Measurements from ENCODE around the gene CARS2. TPM values are rescaled to one million over a fixed set of nuclear protein-coding genes. Genes with fewer than 3 reads are reported as not detected.
"Not testable (repeated sequence)": the region's sequence is repeated elsewhere in the genome, so short reads cannot be mapped to it uniquely, and the experiment has no call there.

Gene CARS2
- total RNA-seq, 1 donor from 2014 or later = 36.0 TPM

DNA sequence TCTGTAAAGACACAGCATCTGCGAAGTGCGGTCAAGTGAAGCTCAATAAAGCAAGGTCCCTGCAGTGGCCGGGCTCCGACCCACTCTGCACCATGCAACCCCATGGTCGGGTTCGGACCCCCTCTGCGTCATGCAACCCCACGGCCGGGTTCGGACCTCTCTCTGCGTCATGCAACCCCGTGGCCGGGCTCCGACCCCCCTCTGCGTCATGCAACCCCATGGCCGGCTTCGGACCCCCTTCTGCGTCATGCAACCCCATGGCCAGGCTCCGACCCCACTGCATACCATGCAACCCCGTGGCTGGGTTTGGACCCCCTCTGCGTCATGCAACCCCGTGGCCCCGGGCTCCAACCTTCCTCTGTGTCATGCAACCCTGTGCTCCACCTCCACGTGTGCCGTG lies 43.8 kb downstream of the CARS2 start:
- Mint-ChIP-seq H3K4me1 (ENCODE audit: unreplicated experiment) (no peaks in the 10 kb centered on the region), H3K36me3 (ENCODE audit: low read depth, unreplicated experiment) (peaks cover 64% of the 10 kb centered on the region), H3K27ac (ENCODE audit: unreplicated experiment) (no peak overlapping the region), H3K4me3 (ENCODE audit: unreplicated experiment) (peak overlapping the region; percentile 74), H3K9me3 (ENCODE audit: unreplicated experiment) (no peaks in the 10 kb centered on the region), H3K27me3 (ENCODE audit: unreplicated experiment) (peaks cover 5% of the 10 kb centered on the region)
- TF ChIP-seq, protein P1, sequence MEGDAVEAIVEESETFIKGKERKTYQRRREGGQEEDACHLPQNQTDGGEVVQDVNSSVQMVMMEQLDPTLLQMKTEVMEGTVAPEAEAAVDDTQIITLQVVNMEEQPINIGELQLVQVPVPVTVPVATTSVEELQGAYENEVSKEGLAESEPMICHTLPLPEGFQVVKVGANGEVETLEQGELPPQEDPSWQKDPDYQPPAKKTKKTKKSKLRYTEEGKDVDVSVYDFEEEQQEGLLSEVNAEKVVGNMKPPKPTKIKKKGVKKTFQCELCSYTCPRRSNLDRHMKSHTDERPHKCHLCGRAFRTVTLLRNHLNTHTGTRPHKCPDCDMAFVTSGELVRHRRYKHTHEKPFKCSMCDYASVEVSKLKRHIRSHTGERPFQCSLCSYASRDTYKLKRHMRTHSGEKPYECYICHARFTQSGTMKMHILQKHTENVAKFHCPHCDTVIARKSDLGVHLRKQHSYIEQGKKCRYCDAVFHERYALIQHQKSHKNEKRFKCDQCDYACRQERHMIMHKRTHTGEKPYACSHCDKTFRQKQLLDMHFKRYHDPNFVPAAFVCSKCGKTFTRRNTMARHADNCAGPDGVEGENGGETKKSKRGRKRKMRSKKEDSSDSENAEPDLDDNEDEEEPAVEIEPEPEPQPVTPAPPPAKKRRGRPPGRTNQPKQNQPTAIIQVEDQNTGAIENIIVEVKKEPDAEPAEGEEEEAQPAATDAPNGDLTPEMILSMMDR (IDR thresholded peaks at IDR 0.05; ENCODE audit: unreplicated experiment) = no peak
- no peak for DNase-seq (ENCODE audit: low spot score)

GRCh38 chr13:110661256-110661655 lies 44.7 kb downstream of the CARS2 start:
- Mint-ChIP-seq H3K4me1 (ENCODE audit: unreplicated experiment) (no peaks in the 10 kb centered on the region), H3K27me3 (ENCODE audit: unreplicated experiment) (peaks cover 5% of the 10 kb centered on the region), H3K4me3 (ENCODE audit: unreplicated experiment) (peak overlapping the region; percentile 60), H3K9me3 (ENCODE audit: unreplicated experiment) (no peaks in the 10 kb centered on the region), H3K27ac (ENCODE audit: unreplicated experiment) (no peak overlapping the region), H3K36me3 (ENCODE audit: low read depth, unreplicated experiment) (peaks cover 60% of the 10 kb centered on the region)
- no peak for DNase-seq (ENCODE audit: low spot score)
- TF ChIP-seq, protein P1 (IDR thresholded peaks at IDR 0.05; ENCODE audit: unreplicated experiment) = no peak

DNA sequence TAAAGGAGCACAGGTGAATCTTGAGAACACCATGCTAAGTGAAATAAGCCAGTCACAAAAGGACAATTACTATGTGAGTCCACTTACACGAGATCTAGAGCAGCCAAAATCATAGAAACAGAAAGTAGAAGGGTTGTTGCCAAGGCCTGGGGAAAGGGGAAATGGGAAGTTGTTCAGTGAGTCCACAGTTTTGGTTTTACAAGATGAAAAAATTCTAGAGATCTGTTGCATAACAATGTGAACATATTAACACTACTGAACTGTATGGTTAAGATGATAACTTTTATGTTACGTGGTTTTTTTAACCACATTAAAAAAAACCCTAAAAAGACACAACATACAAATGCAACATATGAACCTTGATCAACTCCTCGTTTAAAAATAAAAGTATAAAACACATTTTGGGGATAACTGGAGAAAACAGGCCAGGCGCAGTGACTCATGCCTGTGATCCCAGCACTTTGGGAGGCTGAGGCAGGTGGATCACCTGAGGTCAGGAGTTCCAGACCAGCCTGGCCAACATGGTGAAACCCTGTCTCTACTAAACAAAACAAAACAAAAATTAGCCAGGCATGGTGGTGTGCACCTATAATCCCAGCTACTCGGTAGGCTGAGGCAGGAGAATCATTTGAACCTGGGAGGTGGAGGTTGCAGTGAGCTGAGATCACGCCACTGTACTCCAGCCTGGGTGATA lies 47.6 kb downstream of the CARS2 start:
- not testable (repeated sequence) for H3K27ac Mint-ChIP-seq (ENCODE audit: unreplicated experiment); H3K27me3 Mint-ChIP-seq (ENCODE audit: unreplicated experiment)

GRCh38 chr13:110657196-110657595 lies 48.7 kb downstream of the CARS2 start:
- DNase-seq (ENCODE audit: low spot score) = no peak
- Mint-ChIP-seq H3K9me3 (ENCODE audit: unreplicated experiment) (no peaks in the 10 kb centered on the region), H3K27ac (ENCODE audit: unreplicated experiment) (no peak overlapping the region), H3K27me3 (ENCODE audit: unreplicated experiment) (peaks cover 5% of the 10 kb centered on the region), H3K4me1 (ENCODE audit: unreplicated experiment) (no peaks in the 10 kb centered on the region), H3K4me3 (ENCODE audit: unreplicated experiment) (no peak overlapping the region), H3K36me3 (ENCODE audit: low read depth, unreplicated experiment) (peaks cover 37% of the 10 kb centered on the region)
- TF ChIP-seq, protein P1 (IDR thresholded peaks at IDR 0.05; ENCODE audit: unreplicated experiment) = no peak

More for the DNA sequence above, 47.6 kb downstream of the CARS2 start:
- H3K4me1 Mint-ChIP-seq (ENCODE audit: unreplicated experiment); H3K9me3 Mint-ChIP-seq (ENCODE audit: unreplicated experiment); DNase-seq (ENCODE audit: low spot score): not testable (repeated sequence)
- Mint-ChIP-seq H3K4me3 (ENCODE audit: unreplicated experiment) (peak overlapping the region; percentile 17), H3K36me3 (ENCODE audit: low read depth, unreplicated experiment) (peaks cover 49% of the 10 kb centered on the region)

DNA sequence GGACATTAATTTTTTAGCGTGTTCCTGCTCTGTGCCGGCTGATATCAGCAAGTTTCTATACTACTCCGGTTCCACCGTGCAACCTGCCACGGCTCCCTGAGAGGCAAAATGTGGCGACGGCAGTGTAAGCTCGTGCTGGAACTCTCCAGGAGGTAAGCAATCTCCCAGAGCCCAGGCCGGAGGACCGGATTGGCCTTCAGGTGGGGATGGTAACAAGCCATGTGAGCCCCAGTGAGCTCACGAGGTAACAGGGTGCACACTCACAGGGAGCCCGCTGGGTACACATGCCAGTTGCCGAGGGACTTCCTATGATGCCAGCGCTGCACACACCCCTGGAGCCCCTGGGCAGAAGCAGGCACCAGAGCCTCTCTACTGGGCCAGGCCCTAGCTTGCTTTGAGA lies 52.1 kb downstream of the CARS2 start:
- no peak overlapping the region for H3K27ac Mint-ChIP-seq (ENCODE audit: unreplicated experiment)
- H3K36me3 Mint-ChIP-seq (ENCODE audit: low read depth, unreplicated experiment) = peaks cover 17% of the 10 kb centered on the region
- no peaks in the 10 kb centered on the region for H3K9me3 Mint-ChIP-seq (ENCODE audit: unreplicated experiment)
- TF ChIP-seq, protein P1 (IDR thresholded peaks at IDR 0.05; ENCODE audit: unreplicated experiment) = no peak
- H3K4me1 Mint-ChIP-seq (ENCODE audit: unreplicated experiment) = no peaks in the 10 kb centered on the region
- no peak overlapping the region for H3K4me3 Mint-ChIP-seq (ENCODE audit: unreplicated experiment)
- DNase-seq (ENCODE audit: low spot score) = no peak
- peaks cover 8% of the 10 kb centered on the region for H3K27me3 Mint-ChIP-seq (ENCODE audit: unreplicated experiment)

Data from endothelial cell (in vitro differentiated cells).